Neural crest cell (in vitro differentiated cells): ENCODE results near the gene IGF1R. TPM values are rescaled to one million over a fixed set of nuclear protein-coding genes. Genes with fewer than 3 reads are reported as not detected.
A peak's percentile ranks its signal among the peaks of the same experiment; 100 is the strongest.

Experiments used
- DNase-seq: peaks from one replicate; pipeline ENCODE4 v3.0.0; 2021; ENCODE audit warnings: low read depth, mixed read lengths, low spot score
- H3K27ac Mint-ChIP-seq: one replicate; pipeline ENCODE4 v1.8.0; 2021; ENCODE audit warnings: mild to moderate bottlenecking, mixed read lengths; ENCODE audit not compliant: unreplicated experiment
- H3K27me3 Mint-ChIP-seq: 2 replicates; pipeline ENCODE4 v1.8.0; 2021; ENCODE audit warnings: low read depth, mild to moderate bottlenecking, mixed read lengths
- H3K36me3 Mint-ChIP-seq: 2 replicates; pipeline ENCODE4 v1.8.0; 2021; ENCODE audit warnings: low read depth, mild to moderate bottlenecking, mixed read lengths
- H3K4me1 Mint-ChIP-seq: 2 replicates; pipeline ENCODE4 v1.8.0; 2021; ENCODE audit warnings: mixed read lengths
- H3K4me3 Mint-ChIP-seq: one replicate; pipeline ENCODE4 v1.8.0; 2021; ENCODE audit warnings: mild to moderate bottlenecking, mixed read lengths
- H3K9me3 Mint-ChIP-seq: 2 replicates; pipeline ENCODE4 v1.8.0; 2021; ENCODE audit warnings: mixed read lengths
- total RNA-seq: library from RNA; stranded (reverse); gene quantifications from 2 replicates; pipeline ENCODE4 v1.2.1, GENCODE V29; 2021
- TF ChIP-seq, protein P1 (sequence below): fragments of 200-600 bp; sonication (generic); conservative IDR thresholded peaks from 2 replicates; pipeline ENCODE4 v1.5.0; 2021; ENCODE audit warnings: antibody characterized with exemption, mild to moderate bottlenecking

Gene IGF1R
- total RNA-seq, 1 donor from 2014 or later = 67.6 TPM

- TF ChIP-seq, protein P1, sequence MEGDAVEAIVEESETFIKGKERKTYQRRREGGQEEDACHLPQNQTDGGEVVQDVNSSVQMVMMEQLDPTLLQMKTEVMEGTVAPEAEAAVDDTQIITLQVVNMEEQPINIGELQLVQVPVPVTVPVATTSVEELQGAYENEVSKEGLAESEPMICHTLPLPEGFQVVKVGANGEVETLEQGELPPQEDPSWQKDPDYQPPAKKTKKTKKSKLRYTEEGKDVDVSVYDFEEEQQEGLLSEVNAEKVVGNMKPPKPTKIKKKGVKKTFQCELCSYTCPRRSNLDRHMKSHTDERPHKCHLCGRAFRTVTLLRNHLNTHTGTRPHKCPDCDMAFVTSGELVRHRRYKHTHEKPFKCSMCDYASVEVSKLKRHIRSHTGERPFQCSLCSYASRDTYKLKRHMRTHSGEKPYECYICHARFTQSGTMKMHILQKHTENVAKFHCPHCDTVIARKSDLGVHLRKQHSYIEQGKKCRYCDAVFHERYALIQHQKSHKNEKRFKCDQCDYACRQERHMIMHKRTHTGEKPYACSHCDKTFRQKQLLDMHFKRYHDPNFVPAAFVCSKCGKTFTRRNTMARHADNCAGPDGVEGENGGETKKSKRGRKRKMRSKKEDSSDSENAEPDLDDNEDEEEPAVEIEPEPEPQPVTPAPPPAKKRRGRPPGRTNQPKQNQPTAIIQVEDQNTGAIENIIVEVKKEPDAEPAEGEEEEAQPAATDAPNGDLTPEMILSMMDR = no peak
- Mint-ChIP-seq H3K36me3 (no peaks in the 10 kb centered on the region), H3K27ac (no peak overlapping the region), H3K4me3 (no peak overlapping the region), H3K4me1 (peaks cover 70% of the 10 kb centered on the region), H3K9me3 (no peaks in the 10 kb centered on the region), H3K27me3 (peaks cover 4% of the 10 kb centered on the region)
- no peak for DNase-seq
These were observed 206.2 kb downstream of the IGF1R start for GRCh38 chr15:98854496-98854895.

GRCh38 chr15:98855067-98855814, 206.9 kb downstream of the IGF1R start:
- H3K9me3 Mint-ChIP-seq = no peaks in the 10 kb centered on the region
- TF ChIP-seq, protein P1 = no peak
- no peaks in the 10 kb centered on the region for H3K36me3 Mint-ChIP-seq
- H3K4me1 Mint-ChIP-seq = peaks cover 70% of the 10 kb centered on the region
- DNase-seq = no peak
- H3K4me3 Mint-ChIP-seq = peak overlapping the region; percentile 68
- H3K27me3 Mint-ChIP-seq = peaks cover 4% of the 10 kb centered on the region
- peak overlapping the region; percentile 92 for H3K27ac Mint-ChIP-seq

DNA sequence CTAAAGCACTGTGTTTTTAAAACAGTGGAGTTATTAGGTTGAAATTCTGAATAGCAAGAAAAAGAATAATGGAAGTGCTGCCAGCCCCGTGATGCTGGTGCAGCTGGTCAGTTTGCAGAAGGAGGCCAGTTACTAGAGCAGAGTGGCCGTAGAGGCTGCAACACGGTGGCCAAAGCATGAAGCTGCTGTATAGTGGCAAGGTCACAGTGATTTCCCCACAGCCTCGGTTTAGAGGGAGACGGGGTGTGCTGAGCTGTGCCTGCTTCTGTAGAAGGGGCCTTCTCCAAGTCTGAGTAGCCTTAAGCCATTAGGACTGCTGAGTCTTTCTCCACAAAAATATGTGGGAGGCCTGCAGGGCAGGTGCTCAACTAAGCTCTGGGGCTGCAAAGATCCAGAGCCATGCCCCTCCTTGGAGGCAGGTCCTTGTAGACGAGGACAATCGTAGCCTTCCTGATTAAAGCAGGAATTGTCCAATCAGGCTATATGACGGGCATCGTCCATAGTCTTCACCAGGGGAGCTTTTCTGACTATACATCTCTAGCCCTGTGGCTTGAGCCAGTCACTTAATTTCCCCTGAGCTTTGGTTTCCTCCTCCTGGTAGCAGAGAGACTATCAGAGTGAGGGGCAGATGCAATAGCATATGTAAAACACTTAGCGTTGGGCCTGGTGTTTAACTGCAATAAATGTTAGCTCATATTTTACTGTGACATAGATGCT, 207.6 kb downstream of the IGF1R start:
- Mint-ChIP-seq H3K27me3 (peaks cover under 1% of the 10 kb centered on the region), H3K9me3 (no peaks in the 10 kb centered on the region), H3K4me1 (peaks cover 65% of the 10 kb centered on the region), H3K27ac (no peak overlapping the region), H3K36me3 (no peaks in the 10 kb centered on the region), H3K4me3 (peak overlapping the region; percentile 68)
- TF ChIP-seq, protein P1 = no peak
- no peak for DNase-seq

DNA sequence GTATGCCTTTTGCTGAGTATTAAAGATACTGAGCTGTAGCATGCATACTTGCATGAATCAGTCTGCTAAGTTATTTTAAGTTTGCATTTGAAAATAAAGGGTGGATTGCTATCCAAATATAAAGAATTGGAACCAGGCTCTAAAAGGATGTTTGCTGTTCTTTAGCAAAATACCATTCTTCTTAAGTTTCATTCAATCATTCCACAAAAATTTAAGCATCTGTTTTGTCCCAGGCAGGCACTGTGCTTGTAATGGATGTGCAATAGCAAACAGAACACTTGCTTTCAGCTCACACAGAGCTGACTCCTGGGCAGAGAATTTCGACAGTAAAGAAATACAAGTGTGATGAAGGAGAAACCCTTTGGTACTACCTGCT, 208.2 kb downstream of the IGF1R start:
- TF ChIP-seq, protein P1 = no peak
- Mint-ChIP-seq H3K9me3 (no peaks in the 10 kb centered on the region), H3K4me1 (peaks cover 65% of the 10 kb centered on the region), H3K4me3 (no peak overlapping the region), H3K27me3 (no peaks in the 10 kb centered on the region), H3K36me3 (no peaks in the 10 kb centered on the region), H3K27ac (no peak overlapping the region)
- DNase-seq = no peak

- Mint-ChIP-seq H3K27ac (peak overlapping the region; percentile 90), H3K9me3 (no peaks in the 10 kb centered on the region), H3K4me3 (no peak overlapping the region), H3K4me1 (peaks cover 46% of the 10 kb centered on the region), H3K27me3 (no peaks in the 10 kb centered on the region), H3K36me3 (no peaks in the 10 kb centered on the region)
- TF ChIP-seq, protein P1 = no peak
- no peak for DNase-seq
These were observed 210.3 kb downstream of the IGF1R start for GRCh38 chr15:98858610-98859023.
